Parietal lobe (tissue), 1 donor: ENCODE data around the gene CCR7. TPM values are rescaled to one million over a fixed set of nuclear protein-coding genes. Genes with fewer than 3 reads are reported as not detected.

ENCODE experiments used
- total RNA-seq: library from RNA; depleted of rRNA; stranded (reverse); fragments of >200 nt; gene quantifications from one replicate; pipeline ENCODE4 v1.2.3, GENCODE V29; 2014

CCR7 gene
- total RNA-seq, result not detected

GRCh38 chr17:40564883-40565768 lies at the start of gene CCR7:
Gene CCR7, minus strand, starts transcription at chr17:40565472. Its CDS starts 63 bp downstream, at chr17:40565409.

Other genes starting within 250 kb of the CCR7 start
- not detected for gene GJD3, start 200.7 kb downstream of the CCR7 start, total RNA-seq
- gene TOP2A, start 147.6 kb downstream of the CCR7 start, total RNA-seq, result 39.8 TPM
- 7.8 TPM for gene IGFBP4, start 122.0 kb downstream of the CCR7 start, total RNA-seq
- not detected for gene TNS4, start 63.8 kb downstream of the CCR7 start, total RNA-seq
- 139 TPM for gene SMARCE1, start 82.3 kb upstream of the CCR7 start, total RNA-seq
- gene KRT222, start 99.7 kb upstream of the CCR7 start, total RNA-seq, result 3.4 TPM
- gene KRT24, start 138.3 kb upstream of the CCR7 start, total RNA-seq, result not detected
- gene KRT25, start 189.9 kb upstream of the CCR7 start, total RNA-seq, result not detected
- gene KRT26, start 206.7 kb upstream of the CCR7 start, total RNA-seq, result not detected
- gene KRT27, start 217.1 kb upstream of the CCR7 start, total RNA-seq, result not detected
- not detected for gene KRT28, start 234.5 kb upstream of the CCR7 start, total RNA-seq